Lung (tissue), 12 donors: ENCODE data around the gene STAG2. TPM values are rescaled to one million over a fixed set of nuclear protein-coding genes. Genes with fewer than 3 reads are reported as not detected.
"Not testable (repeated sequence)": the region's sequence is repeated elsewhere in the genome, so short reads cannot be mapped to it uniquely, and the experiment has no call there.

Source experiments
- ATAC-seq: fragments of 200-7000 bp; cut with Tn5 transposase; one replicate; pipeline ENCODE4 v1.9.1; 2020; ENCODE audit warnings: moderate number of reproducible peaks; ENCODE audit not compliant: insufficient read depth, low FRiP score
- DNase-seq, 3 donors: peaks; one replicate each; pipeline ENCODE4 v3.0.0-alpha.2; 2013 to 2017
- H3K27ac ChIP-seq, 2 donors: one replicate each; pipeline ENCODE4 v1.5.1; 2013; ENCODE audit warnings: mild to moderate bottlenecking in 2 of 2, moderate library complexity in 2 of 2, control low read depth in 1 of 2, inconsistent platforms in 1 of 2, low read depth in 1 of 2, low read length in 1 of 2
- H3K27me3 ChIP-seq, 3 donors: one replicate each; pipeline ENCODE4 v1.5.1; 2013; ENCODE audit warnings: low read length in 2 of 3; ENCODE audit not compliant: control insufficient read depth in 3 of 3, insufficient read depth in 3 of 3
- H3K36me3 ChIP-seq, 4 donors: one replicate each; pipeline ENCODE4 v1.5.1; 2013; ENCODE audit warnings: low read length in 4 of 4, mild to moderate bottlenecking in 1 of 4, moderate library complexity in 1 of 4; ENCODE audit not compliant: control insufficient read depth in 4 of 4, insufficient read depth in 4 of 4
- H3K4me1 ChIP-seq, 5 donors: one replicate each; pipeline ENCODE4 v1.5.1; 2013; ENCODE audit warnings: low read length in 5 of 5, mild to moderate bottlenecking in 2 of 5, moderate library complexity in 1 of 5; ENCODE audit not compliant: control insufficient read depth in 5 of 5, insufficient read depth in 5 of 5
- H3K4me3 ChIP-seq: one replicate; pipeline ENCODE4 v1.5.1; 2013; ENCODE audit warnings: mild to moderate bottlenecking, control low read depth, moderate library complexity
- H3K9ac ChIP-seq, 2 donors: one replicate each; pipeline ENCODE4 v1.5.1; 2013; ENCODE audit warnings: low read length in 2 of 2, control low read depth in 1 of 2; ENCODE audit not compliant: insufficient read depth in 1 of 2
- H3K9me3 ChIP-seq, 4 donors: one replicate each; pipeline ENCODE4 v1.5.1; 2013; ENCODE audit warnings: low read length in 3 of 4, mild to moderate bottlenecking in 1 of 4, moderate library complexity in 1 of 4; ENCODE audit not compliant: control insufficient read depth in 4 of 4, insufficient read depth in 3 of 4
- WGBS, 2 donors: extraction: QIAGEN DNeasy Blood & Tissue Kit; methylation state at CpG; one replicate each; pipeline ENCODE4 v1.1.7; 2013; 5-methylcytosine and 5-hydroxymethylcytosine counted together
- polyA plus RNA-seq, 2 donors: library from polyadenylated mRNA; stranded (reverse); fragments of 200-250 nt; gene quantifications; one replicate each; pipeline ENCODE4 v1.2.1, GENCODE V29; 2013
- total RNA-seq, 2 donors: library from RNA; depleted of rRNA in 1 of 2; stranded (reverse); fragments of >200 nt in 1 of 2; gene quantifications; one replicate each; pipeline ENCODE4 v1.2.1, GENCODE V29; 2014 to 2021
- TF ChIP-seq, protein P1 (sequence below): IDR thresholded peaks from 2 replicates; pipeline ENCODE4 v1.5.1; 2012; ENCODE audit warnings: mild to moderate bottlenecking; ENCODE audit errors: control extremely low read depth, extremely low read depth
- donor health status: control.
- donor health status: control.
- donor health status: Bipolar disorder and iron deficiency.
- donor health status: healthy.
- donor health status: DM: yes; HTN: yes; CAD: no.

Gene STAG2
- total and polyA plus RNA-seq, 4 donors: 16.4 to 181 (median 36.8) TPM

DNA sequence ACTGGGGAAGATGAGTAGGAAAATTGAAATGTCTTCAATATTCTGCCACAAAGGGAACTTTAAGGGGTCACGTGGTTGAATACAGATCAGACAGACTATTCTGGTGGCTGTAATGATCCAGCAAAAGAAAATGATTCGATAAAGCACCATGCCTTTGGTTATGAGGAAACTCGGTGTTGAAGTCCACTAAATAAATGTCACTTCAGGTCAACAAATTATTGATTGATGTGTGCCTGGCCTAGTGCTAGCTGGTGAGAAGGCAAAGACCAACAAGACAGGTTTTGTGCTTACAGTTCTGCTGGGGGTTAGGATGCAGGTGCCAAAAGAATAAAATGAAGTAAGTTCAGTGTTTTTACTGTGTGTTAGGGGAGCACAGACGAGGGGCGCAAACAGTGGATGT is 142.5 kb downstream of the STAG2 start:
- Histone ChIP-seq H3K9me3 (no peaks in the 10 kb centered on the region), H3K27ac (no peak overlapping the region), H3K9ac (no peak overlapping the region), H3K4me1 (no peaks in the 10 kb centered on the region), H3K4me3 (no peak overlapping the region), H3K27me3 (no peaks in the 10 kb centered on the region), H3K36me3 (no peaks in the 10 kb centered on the region)
- 86 to 95% methylated on average over 5 of the region's 5 CpGs for WGBS, 2 donors
- ATAC-seq: no peak
- DNase-seq: no peak
- TF ChIP-seq, protein P1, sequence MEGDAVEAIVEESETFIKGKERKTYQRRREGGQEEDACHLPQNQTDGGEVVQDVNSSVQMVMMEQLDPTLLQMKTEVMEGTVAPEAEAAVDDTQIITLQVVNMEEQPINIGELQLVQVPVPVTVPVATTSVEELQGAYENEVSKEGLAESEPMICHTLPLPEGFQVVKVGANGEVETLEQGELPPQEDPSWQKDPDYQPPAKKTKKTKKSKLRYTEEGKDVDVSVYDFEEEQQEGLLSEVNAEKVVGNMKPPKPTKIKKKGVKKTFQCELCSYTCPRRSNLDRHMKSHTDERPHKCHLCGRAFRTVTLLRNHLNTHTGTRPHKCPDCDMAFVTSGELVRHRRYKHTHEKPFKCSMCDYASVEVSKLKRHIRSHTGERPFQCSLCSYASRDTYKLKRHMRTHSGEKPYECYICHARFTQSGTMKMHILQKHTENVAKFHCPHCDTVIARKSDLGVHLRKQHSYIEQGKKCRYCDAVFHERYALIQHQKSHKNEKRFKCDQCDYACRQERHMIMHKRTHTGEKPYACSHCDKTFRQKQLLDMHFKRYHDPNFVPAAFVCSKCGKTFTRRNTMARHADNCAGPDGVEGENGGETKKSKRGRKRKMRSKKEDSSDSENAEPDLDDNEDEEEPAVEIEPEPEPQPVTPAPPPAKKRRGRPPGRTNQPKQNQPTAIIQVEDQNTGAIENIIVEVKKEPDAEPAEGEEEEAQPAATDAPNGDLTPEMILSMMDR: no peak

DNA sequence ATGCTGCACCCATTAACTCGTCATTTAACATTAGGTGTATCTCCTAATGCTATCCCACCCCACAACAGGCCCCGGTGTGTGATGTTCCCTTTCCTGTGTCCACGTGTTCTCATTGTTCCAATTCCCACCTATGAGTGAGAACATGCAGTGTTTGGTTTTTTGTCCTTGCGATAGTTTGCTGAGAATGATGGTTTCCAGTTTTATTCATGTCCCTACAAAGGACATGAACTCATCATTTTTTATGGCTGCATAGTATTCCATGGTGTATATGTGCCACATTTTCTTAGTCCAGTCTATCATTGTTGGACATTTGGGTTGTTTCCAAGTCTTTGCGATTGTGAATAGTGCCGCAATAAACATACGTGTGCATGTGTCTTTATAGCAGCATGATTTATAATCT is 143.0 kb downstream of the STAG2 start:
- not testable (repeated sequence) for H3K9ac ChIP-seq, H3K27ac ChIP-seq, H3K27me3 ChIP-seq, DNase-seq, ATAC-seq, H3K9me3 ChIP-seq, H3K4me1 ChIP-seq, H3K4me3 ChIP-seq, H3K36me3 ChIP-seq
- WGBS, 2 donors: 91 to 99% methylated on average over 7 of the region's 7 CpGs

DNA sequence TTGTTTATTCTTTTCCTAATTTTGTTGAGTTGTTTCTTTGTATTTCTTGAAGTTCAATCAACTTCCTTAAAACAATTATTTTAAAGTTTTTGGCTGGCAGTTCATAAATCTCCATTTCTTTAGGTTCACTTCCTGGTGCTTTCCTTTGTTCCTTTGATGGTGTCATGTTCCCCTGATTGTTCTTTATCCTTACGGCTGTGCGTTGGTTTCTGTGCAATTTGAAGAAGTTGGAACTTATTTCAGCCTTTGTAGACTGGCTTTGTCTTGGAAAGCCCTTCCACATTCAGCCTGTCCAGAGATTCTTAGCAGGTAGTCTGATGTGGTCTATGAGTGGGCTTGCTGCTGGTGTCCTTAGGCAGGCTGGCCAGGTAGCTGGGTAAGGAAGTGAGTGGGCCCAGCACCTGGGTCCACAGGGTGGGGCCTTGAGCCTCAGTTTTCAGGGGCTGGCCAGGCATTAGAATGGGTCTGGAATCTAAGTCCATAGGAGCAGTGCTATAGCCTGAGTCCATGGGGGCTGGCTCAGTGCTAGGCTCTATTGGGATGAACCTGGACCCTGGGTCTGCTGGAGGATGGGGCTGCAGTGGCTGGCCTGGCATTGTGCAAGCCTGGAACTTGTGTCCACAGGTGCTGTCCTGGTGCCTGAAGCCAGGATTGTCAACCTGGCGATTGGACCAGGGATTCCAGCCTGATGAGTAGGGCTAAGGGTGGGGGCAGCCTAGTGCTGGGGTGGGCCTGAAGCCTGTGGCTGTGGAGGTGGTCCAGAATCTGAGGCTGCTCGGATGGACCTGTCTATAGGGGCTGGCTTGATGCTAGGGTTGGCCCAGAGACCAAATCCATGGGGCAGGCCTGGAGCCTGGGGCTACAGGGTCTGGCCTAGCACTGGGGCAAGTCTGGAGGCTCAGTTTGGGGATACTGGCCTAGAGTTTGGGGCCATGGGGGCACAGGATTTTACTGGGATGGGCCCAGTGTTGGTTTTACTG is 152.4 kb downstream of the STAG2 start:
- WGBS, 2 donors: 69 to 72% methylated on average over 4 of the region's 4 CpGs
- Histone ChIP-seq H3K9ac (no peak overlapping the region), H3K4me3 (no peak overlapping the region), H3K36me3 (no peaks in the 10 kb centered on the region), H3K27me3 (no peaks in the 10 kb centered on the region), H3K9me3 (peaks cover 0 to 4% (median 0%) of the 10 kb centered on the region in 4 donors), H3K4me1 (no peaks in the 10 kb centered on the region), H3K27ac (no peak overlapping the region)
- no peak for ATAC-seq
- DNase-seq: no peak
- TF ChIP-seq, protein P1: no peak

DNA sequence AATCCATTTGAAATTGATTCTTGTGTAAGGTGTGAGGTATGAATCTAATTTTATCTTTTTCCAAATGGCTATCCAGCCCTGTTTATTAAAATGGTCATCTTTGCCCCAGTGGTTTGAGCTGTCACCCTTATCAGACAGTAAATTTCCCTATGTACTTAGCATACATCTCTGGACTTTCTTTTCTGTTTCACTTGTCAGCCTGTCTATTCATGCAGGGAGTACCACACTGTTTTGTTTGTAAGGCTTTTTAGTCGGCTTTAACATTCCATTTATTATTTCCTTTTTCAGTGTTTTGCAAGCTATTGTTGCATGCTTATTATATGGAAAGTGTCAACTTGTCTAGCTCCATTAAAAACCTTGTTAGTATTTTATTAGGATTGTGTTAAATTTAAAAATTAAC is 155.8 kb downstream of the STAG2 start:
- Histone ChIP-seq H3K27me3 (no peaks in the 10 kb centered on the region), H3K4me3 (no peak overlapping the region), H3K36me3 (no peaks in the 10 kb centered on the region), H3K4me1 (no peaks in the 10 kb centered on the region), H3K27ac (no peak overlapping the region), H3K9ac (no peak overlapping the region), H3K9me3 (no peaks in the 10 kb centered on the region)
- no peak for DNase-seq
- WGBS, 2 donors: 68 to 72% methylated on average over 1 of the region's 1 CpG
- ATAC-seq: no peak
- TF ChIP-seq, protein P1: no peak
